ENCODE data around the gene IVD. TPM values are rescaled to one million over a fixed set of nuclear protein-coding genes. Genes with fewer than 3 reads are reported as not detected.
A peak's percentile ranks its signal among the peaks of the same experiment; 100 is the strongest.

The IVD gene
- polyA plus RNA-seq, 6 donors from 2014 or later: 15.6 to 36.3 (median 22.2) TPM

DNA sequence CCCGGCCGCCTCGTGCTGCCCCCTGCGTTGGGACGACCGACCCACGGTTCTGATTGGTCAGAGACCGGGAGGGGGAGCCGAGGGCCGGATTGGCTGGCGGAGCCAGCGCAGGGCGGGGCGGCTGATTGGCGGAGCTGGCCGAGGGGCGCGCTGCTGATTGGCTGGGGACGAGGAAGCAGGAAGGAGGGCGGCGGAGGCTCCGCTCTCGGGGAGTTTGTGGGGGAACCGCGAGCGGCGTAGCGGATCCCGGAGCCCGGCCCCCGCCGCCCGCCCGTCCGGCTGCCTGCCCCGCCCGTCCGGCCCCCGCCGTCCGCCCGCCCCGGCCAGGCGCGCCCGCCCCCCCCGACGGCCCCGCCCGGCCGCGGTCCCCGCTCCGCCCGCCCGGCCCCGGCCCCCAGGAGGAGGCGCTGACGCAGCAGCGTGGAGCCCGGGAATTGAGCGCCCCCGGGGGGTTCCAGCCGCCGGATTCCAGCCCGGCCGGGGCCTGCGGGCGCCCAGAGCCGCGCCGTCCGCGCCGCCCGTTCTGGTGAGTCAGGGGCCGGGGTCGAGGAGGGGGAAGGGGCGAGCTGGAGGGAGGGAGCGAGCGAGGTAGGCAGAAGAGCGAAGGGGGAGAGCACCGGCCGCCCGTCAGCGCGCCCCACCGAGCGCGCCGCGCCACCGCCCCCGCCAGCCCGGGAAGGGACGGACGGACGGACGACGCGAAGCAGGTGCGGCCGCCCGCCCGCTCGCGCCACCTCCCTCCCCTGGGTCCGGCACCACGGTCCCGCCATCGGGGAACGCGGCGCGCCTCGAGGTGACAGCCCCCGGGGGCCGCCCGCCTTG is 35.4 kb downstream of the IVD start, which contains the start of gene BAHD1:
TSS of gene BAHD1 (plus strand) at position 211 of the 822 bp plus-strand sequence. CDS start 17,512 bp downstream, outside the sequence.
- peak; percentile 87 to 88 for ATAC-seq (ENCODE audit: low read depth in 2 of 2)
- Mint-ChIP-seq H3K27ac (peak within 1 kb of the TSS in 5 of 6 donors; percentile 66 to 90 (median 68)), H3K9me3 (no peaks in the 10 kb centered on the region), H3K27me3 (peaks cover 14 to 42% (median 30%) of the 10 kb centered on the region in 3 donors), H3K36me3 (no peaks in the 10 kb centered on the region), H3K4me1 (peaks cover 55 to 69% (median 62%) of the 10 kb centered on the region in 3 donors), H3K4me3 (peak within 1 kb of the TSS; percentile 89 to 95 (median 92))
- peak; percentile 97 for DNase-seq

DNA sequence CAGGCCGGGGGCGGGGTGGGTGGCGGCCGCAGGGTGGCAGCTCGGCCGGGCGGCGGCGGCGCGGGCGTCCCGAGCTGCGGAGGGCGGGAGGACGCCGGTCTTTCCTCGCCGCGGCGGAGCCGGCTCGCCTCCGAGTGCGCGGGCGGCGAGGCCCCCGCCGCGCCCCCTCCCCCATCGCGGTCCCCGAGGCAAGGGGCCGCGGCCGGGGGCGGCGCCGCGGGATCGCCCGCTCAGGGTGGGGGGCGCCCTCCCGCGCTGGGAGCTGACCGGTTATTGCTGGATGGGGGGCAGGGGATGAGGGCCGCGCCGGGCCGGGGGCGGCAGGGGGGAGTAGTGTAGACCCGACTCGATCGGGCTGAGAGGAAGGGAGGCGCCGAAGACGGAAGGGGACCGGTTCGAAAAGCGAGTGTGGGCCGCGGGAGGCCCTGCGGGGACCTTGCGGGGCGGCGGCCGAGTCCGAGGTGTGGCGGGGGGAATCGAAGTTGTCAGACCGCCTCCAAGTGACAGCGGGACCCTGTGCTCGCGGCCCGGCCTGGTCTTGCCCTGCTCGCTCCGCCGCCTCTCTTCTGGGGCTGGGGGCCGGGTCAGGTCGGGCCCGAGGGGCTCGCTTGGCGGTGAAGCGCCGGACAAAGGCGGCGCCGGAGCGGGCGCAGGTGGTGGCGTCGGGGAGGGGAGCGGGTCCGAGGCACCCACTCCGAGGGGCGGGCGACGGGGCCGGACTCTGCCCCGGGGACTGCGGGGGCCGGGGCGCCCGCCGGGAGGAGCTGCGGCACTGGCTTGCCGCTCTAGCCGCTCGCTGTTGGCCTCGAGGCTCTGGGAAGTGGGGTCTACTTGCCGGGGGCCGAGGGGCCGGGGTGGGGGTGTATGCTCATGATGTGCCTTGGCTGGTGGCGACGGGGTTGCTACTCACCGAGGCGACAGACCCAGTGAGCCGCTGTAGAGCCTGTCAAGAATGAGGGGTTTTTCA is 36.3 kb downstream of the IVD start:
- DNase-seq (peak; percentile 25), ATAC-seq (ENCODE audit: low read depth in 2 of 2) (peak; percentile 2 to 5)
- H3K9me3 Mint-ChIP-seq: no peaks in the 10 kb centered on the region
- H3K4me3 Mint-ChIP-seq: peak overlapping the region; percentile 80 to 95 (median 89)
- H3K27ac Mint-ChIP-seq: peak overlapping the region in 5 of 6 donors; percentile 41 to 83 (median 73)
- H3K36me3 Mint-ChIP-seq: no peaks in the 10 kb centered on the region
- peaks cover 47 to 60% (median 56%) of the 10 kb centered on the region in 3 donors for H3K4me1 Mint-ChIP-seq
- peaks cover 14 to 33% (median 21%) of the 10 kb centered on the region in 3 donors for H3K27me3 Mint-ChIP-seq

DNA sequence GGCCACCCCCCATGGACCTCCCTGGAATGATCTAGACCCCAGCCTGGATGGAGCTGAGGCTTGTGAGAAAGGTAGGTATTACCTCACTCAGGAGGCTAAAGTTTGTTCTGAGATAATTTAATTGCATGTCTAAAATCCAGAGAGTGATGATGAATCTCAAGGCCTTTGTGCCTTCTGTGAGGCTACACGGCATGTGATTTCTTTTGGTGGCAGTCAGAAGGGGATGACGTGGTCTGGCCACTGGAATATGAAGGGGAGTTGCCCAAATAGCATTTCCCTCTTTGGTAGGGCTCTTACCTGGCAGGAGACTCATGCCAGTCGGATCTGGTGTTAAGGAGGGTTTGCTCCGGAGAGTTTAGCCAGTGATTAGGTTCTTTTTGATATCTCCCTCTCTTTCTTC is 37.7 kb downstream of the IVD start:
- no peaks in the 10 kb centered on the region for H3K36me3 Mint-ChIP-seq
- peaks cover 35 to 48% (median 48%) of the 10 kb centered on the region in 3 donors for H3K4me1 Mint-ChIP-seq
- no peak for ATAC-seq (ENCODE audit: low read depth in 2 of 2)
- H3K4me3 Mint-ChIP-seq: peak overlapping the region; percentile 80 to 95 (median 89)
- no peak for DNase-seq
- H3K9me3 Mint-ChIP-seq: no peaks in the 10 kb centered on the region
- peaks cover 7 to 19% (median 7%) of the 10 kb centered on the region in 3 donors for H3K27me3 Mint-ChIP-seq
- H3K27ac Mint-ChIP-seq: peak overlapping the region in 2 of 6 donors; percentile 43 to 83

DNA sequence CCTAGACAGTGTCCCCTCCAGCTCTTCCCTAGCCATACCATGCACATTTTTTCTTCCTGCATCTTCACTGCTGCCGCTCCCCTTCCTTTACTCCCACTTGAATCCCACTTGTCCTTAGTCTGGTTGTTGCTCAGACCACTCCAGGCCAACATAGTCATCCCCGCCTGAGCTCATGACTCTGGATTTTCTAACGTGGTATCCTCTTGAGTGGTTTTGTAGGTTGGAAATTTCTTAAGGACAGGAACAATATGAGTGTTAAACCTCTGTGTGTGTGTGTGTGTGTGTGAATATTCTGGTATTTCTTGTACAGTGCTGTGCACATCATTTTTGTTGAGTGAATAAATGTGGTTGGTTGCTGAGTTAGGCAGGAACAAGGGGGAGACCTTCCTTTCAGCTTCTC is 38.3 kb downstream of the IVD start:
- no peak for ATAC-seq (ENCODE audit: low read depth in 2 of 2)
- no peaks in the 10 kb centered on the region for H3K9me3 Mint-ChIP-seq
- DNase-seq: no peak
- H3K4me1 Mint-ChIP-seq: peaks cover 35 to 49% (median 45%) of the 10 kb centered on the region in 3 donors
- H3K36me3 Mint-ChIP-seq: no peaks in the 10 kb centered on the region
- H3K27me3 Mint-ChIP-seq: peaks cover 1 to 13% (median 4%) of the 10 kb centered on the region in 3 donors
- peak overlapping the region in 7 of 8 donors; percentile 20 to 95 (median 42) for H3K4me3 Mint-ChIP-seq
- peak overlapping the region in 2 of 6 donors; percentile 58 to 83 for H3K27ac Mint-ChIP-seq

DNA sequence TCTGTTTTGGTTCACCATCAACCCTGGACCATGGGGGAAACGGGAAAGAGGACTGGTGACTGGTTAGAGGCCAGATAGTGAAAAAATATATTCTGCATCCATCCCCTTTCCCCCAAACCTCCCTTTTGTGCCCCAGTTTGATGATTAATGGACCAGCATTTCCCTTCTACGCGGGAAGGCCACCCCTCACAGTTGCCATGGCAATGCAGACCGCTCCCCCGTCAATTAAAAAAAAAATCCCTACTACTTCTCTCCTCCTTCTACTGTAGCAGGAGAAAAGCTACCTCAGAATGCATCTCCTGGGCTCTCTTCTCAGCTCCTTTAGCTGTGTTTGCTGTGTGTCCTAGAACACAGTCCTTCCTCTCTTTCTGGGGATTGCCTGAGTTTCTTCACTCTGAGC is 39.1 kb downstream of the IVD start:
- DNase-seq (no peak), ATAC-seq (ENCODE audit: low read depth in 2 of 2) (no peak)
- Mint-ChIP-seq H3K27me3 (peaks cover 0 to 4% (median 0%) of the 10 kb centered on the region in 3 donors), H3K36me3 (no peaks in the 10 kb centered on the region), H3K4me3 (peak overlapping the region in 1 of 8 donors; percentile 89), H3K9me3 (no peaks in the 10 kb centered on the region), H3K4me1 (peaks cover 33 to 54% (median 45%) of the 10 kb centered on the region in 3 donors), H3K27ac (no peak overlapping the region)

DNA sequence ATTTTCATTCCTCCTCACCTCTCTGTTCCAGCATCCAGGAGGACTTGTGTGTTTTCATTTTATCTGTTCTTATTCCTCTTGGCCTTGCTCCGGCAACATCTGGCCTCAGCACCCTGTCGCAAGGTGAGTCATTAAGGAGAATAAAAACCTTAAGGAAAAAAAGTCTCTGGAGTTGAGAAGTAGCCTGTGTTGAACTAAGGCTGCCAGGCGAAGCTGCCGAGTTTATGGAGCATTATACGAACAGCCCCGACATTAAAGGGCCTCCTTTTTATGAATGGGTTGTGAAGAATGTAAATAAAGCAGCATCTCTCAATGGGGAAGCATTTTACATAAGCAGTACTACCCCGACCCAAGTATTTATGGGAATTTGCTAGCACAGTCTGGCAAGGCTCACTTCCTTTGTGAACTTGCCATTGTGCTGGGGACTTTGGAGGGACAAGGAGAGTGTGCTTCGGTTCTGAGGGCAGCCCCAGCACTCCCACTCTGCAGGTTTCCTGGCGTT is 39.9 kb downstream of the IVD start:
- Mint-ChIP-seq H3K4me1 (peaks cover 34 to 55% (median 46%) of the 10 kb centered on the region in 3 donors), H3K36me3 (no peaks in the 10 kb centered on the region), H3K27me3 (no peaks in the 10 kb centered on the region), H3K27ac (no peak overlapping the region), H3K9me3 (no peaks in the 10 kb centered on the region), H3K4me3 (peak overlapping the region in 1 of 8 donors; percentile 7)
- no peak for ATAC-seq (ENCODE audit: low read depth in 2 of 2)
- no peak for DNase-seq

DNA sequence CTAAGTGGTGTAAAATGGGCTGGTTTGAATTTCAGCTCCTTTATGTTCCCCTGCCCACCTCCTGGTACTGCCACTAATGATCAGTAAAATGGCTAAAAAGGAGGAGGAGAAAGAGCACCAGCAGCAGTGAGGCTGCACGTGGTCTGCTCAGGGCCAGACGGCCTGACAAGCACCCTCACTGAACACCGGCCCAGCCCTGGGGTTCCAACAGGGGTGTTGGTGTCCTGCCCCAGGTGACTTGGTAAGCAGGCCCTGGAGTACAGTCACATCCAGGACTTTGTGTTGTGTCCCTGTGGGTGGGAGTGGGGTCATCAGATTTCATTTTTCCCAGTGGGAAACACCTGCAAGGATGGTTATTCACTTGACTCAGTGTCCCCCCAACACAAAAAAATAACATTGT is 40.5 kb downstream of the IVD start:
- Mint-ChIP-seq H3K9me3 (no peaks in the 10 kb centered on the region), H3K27me3 (no peaks in the 10 kb centered on the region), H3K36me3 (no peaks in the 10 kb centered on the region), H3K4me3 (no peak overlapping the region), H3K27ac (no peak overlapping the region), H3K4me1 (peaks cover 32 to 58% (median 49%) of the 10 kb centered on the region in 3 donors)
- no peak for DNase-seq
- ATAC-seq (ENCODE audit: low read depth in 2 of 2): no peak

DNA sequence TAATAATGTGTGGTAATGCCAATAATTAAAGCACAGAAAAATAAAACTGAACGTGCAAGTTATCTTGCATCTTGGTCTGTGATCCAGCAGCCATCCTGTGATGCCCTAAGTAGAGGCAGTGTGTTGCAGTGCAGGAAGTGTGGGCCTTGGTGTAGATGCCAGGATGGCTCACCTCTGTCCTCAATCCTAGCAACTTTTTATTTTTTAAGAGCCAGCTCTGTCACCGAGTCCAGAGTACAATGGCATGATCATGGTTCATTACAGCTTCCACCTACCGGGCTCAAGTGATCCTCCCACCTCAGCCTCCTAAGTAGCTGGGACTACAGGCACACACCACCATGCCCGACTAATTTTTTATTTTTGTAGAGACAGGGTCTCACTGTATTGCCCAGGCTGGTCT is 42.8 kb downstream of the IVD start:
- Mint-ChIP-seq H3K36me3 (no peaks in the 10 kb centered on the region), H3K9me3 (no peaks in the 10 kb centered on the region), H3K27me3 (no peaks in the 10 kb centered on the region), H3K27ac (no peak overlapping the region), H3K4me3 (no peak overlapping the region), H3K4me1 (peaks cover 43 to 69% (median 60%) of the 10 kb centered on the region in 3 donors)
- ATAC-seq (ENCODE audit: low read depth in 2 of 2) (no peak), DNase-seq (no peak)

DNA sequence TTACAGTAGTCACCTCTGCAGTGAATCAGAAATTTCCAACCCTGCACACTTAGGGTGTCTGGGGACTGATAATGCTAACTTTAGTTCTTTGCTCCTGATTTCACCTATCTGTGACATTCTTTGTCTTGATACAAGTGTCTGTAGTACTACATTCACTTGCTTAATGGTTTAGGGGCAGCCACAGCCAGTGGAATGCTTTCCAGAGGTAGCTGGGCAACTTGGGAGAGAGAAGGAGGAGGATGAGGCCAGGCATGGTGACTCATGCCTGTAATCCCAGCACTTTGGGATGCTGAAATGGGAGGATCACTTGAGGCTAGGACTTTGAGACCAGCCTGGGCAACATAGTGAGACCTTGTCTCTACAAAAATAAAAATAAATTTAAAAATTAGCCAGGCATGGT is 43.7 kb downstream of the IVD start:
- Mint-ChIP-seq H3K4me3 (no peak overlapping the region), H3K27me3 (no peaks in the 10 kb centered on the region), H3K9me3 (no peaks in the 10 kb centered on the region), H3K36me3 (no peaks in the 10 kb centered on the region), H3K4me1 (peaks cover 42 to 69% (median 61%) of the 10 kb centered on the region in 3 donors), H3K27ac (peak overlapping the region in 1 of 6 donors; percentile 39)
- ATAC-seq (ENCODE audit: low read depth in 2 of 2) (no peak), DNase-seq (no peak)

DNA sequence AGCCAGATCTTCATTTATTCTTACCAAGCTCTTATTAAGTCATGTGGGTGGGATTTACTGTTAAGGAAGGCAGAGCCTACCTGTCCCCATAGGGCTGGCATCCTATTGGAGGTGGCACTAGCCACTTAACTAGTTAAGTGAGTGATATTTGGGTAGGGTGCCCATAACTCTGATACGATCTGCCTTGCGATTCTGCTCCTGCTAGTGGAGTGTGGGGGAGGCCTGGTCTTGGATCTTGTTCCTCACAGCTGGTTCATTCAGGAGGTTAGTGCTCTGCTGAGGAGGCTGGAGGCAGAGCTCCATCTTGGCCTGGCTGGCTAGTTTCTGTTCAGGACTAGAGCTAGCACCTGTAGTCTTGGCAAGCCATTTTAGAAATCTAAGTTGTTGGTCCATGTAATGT is 44.5 kb downstream of the IVD start:
- no peaks in the 10 kb centered on the region for H3K27me3 Mint-ChIP-seq
- no peak for DNase-seq
- H3K36me3 Mint-ChIP-seq: no peaks in the 10 kb centered on the region
- peak overlapping the region in 2 of 6 donors; percentile 10 to 51 for H3K27ac Mint-ChIP-seq
- no peaks in the 10 kb centered on the region for H3K9me3 Mint-ChIP-seq
- no peak overlapping the region for H3K4me3 Mint-ChIP-seq
- no peak for ATAC-seq (ENCODE audit: low read depth in 2 of 2)
- peaks cover 44 to 68% (median 59%) of the 10 kb centered on the region in 3 donors for H3K4me1 Mint-ChIP-seq

DNA sequence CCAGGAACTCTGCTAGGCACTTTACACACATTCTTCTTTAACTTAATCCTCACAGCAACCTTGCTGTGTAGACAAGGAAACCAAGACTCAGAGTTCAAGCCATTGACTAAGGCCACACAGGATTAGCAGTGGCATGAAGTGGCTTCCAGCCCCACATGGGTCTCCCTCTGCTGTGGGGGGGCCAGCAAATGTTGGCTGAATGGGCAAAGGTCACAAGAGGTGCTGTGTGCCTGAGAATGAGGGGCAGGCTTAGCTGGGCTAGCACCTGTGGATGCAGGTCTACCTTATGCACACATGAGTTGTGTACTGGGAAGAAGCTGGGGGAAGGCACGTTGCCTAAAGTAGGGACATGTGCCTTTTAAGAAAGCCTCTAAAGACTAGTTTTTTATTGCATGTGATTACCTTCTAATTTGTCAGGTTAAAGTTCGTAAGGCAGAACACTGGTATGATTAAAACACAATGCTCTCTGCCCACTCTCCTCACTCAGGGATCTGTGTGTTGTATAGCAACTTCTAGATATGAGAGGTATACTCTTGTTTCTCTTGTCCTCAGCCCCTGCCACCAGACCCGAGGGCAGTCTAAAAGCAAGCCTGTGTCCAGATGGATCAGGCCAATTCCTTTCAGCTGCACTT is 46.0 kb downstream of the IVD start:
- Mint-ChIP-seq H3K9me3 (no peaks in the 10 kb centered on the region), H3K27ac (peak overlapping the region in 5 of 6 donors; percentile 7 to 80 (median 30)), H3K4me3 (peak overlapping the region in 1 of 8 donors; percentile 27), H3K36me3 (no peaks in the 10 kb centered on the region), H3K27me3 (no peaks in the 10 kb centered on the region), H3K4me1 (peaks cover 53 to 74% (median 64%) of the 10 kb centered on the region in 3 donors)
- ATAC-seq (ENCODE audit: low read depth in 2 of 2): no peak
- no peak for DNase-seq

DNA sequence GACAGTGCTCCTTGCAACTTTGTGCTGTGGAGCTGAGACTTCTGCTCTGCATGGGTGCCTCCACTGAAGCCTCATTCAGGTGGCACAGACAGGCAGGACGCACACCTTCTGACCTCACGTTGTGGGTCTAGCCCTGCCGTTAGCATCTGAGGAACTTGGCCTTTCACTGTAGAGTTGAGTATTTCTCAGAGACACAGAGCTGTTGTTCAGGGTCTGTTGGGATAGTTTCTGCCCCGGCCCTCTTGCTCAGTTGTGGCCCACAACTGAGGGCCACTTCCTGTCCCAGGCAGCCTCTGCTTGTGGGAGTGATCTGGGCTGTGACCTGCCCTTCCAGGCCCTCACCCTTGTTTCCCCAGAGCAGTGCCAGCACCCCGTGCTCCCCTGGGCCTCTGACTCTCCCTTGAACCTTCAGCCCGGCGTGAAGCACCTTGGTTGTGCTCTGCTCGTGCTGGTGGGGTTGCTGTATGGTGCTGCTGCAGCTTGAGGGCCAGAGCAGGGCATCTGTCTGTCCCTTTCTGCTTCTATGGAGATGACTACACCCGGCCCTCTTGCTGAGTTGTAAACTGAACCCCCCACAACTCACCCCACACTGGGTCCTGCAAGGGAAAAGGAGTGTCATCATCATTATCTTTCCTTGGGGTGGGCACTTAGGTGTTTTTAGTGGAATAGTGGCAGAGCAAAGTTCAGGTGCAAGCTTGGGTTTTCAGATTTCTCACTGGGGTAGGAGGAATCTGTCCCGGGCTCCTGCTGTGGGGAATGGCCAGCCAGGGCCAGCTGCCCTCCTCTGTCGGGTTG is 46.9 kb downstream of the IVD start:
- peaks cover 55 to 80% (median 65%) of the 10 kb centered on the region in 3 donors for H3K4me1 Mint-ChIP-seq
- no peaks in the 10 kb centered on the region for H3K9me3 Mint-ChIP-seq
- peak overlapping the region in 6 of 8 donors; percentile 21 to 63 (median 34) for H3K4me3 Mint-ChIP-seq
- ATAC-seq (ENCODE audit: low read depth in 2 of 2): peak; percentile 63 to 69
- H3K36me3 Mint-ChIP-seq: no peaks in the 10 kb centered on the region
- H3K27me3 Mint-ChIP-seq: no peaks in the 10 kb centered on the region
- DNase-seq: no peak
- peak overlapping the region in 3 of 6 donors; percentile 30 to 80 (median 49) for H3K27ac Mint-ChIP-seq

Measured in naive B cell (primary cell).